Mammary epithelial cell (primary cell): Measurements from ENCODE around the gene BCHE.

ENCODE experiments used
- CTCF ChIP-seq, 2 donors: IDR thresholded peaks in 1 of 2; conservative IDR thresholded peaks in 1 of 2; 2 replicates each; pipeline ENCODE4 v1.5.1; 2011 to 2012; ENCODE audit warnings: inconsistent platforms in 2 of 2, low read length in 2 of 2, mild to moderate bottlenecking in 2 of 2, control low read depth in 1 of 2, low read depth in 1 of 2; ENCODE audit not compliant: insufficient read depth in 1 of 2; ENCODE audit errors: extremely low read depth in 1 of 2
- EZH2 ChIP-seq: IDR thresholded peaks from 2 replicates; pipeline ENCODE4 v1.6.1; 2012; ENCODE audit warnings: low read length, inconsistent platforms, borderline replicate concordance

GRCh38 chr3:165759041-165759440, 78.2 kb downstream of the BCHE start:
- TF ChIP-seq CTCF (conservative IDR thresholded peaks at IDR 0.05 in 1 of 2, IDR thresholded peaks at IDR 0.05 in 1 of 2; ENCODE audit: extremely low read depth in 1 of 2, insufficient read depth in 1 of 2, low read depth in 1 of 2, low read length in 2 of 2) (no peak), EZH2 (no peak)
